Mucosa of descending colon (tissue), 3 donors: ENCODE data around the gene NUP62. TPM values are rescaled to one million over a fixed set of nuclear protein-coding genes. Genes with fewer than 3 reads are reported as not detected.

Source experiments
- ATAC-seq: fragments of 200-7000 bp; cut with Tn5 transposase; one replicate; pipeline ENCODE4 v1.9.1; 2020; ENCODE audit warnings: mild to moderate bottlenecking, moderate library complexity
- DNase-seq, 3 donors: peaks; one replicate each; pipeline ENCODE4 v3.0.0-alpha.2; 2020
- H3K36me3 ChIP-seq: fragments of 200-600 bp; one replicate; pipeline ENCODE4 v1.8.0; 2021; ENCODE audit warnings: low read depth, mild to moderate bottlenecking
- H3K4me1 ChIP-seq: fragments of 200-600 bp; one replicate; pipeline ENCODE4 v1.8.0; 2021; ENCODE audit warnings: low read depth, mild to moderate bottlenecking
- H3K4me3 ChIP-seq: fragments of 200-600 bp; one replicate; pipeline ENCODE4 v1.8.0; 2021; ENCODE audit warnings: mild to moderate bottlenecking
- H3K9me3 ChIP-seq: fragments of 200-600 bp; one replicate; pipeline ENCODE4 v1.8.0; 2021; ENCODE audit warnings: mild to moderate bottlenecking
- CTCF ChIP-seq: fragments of 200-600 bp; IDR thresholded peaks from one replicate; pipeline ENCODE4 v1.8.0; 2022; ENCODE audit warnings: antibody characterized with exemption, mild to moderate bottlenecking
- intact Hi-C, 2 donors: fragments of 100-400 bp; cut with DNase I in 1 of 2; cut with micrococcal nuclease in 1 of 2; formaldehyde crosslinking; loops; one replicate each; pipeline versions ENCODE4 v1.11.0 to v1.11.1; 2022; cut with DNase I, micrococcal nuclease
- total RNA-seq, 3 donors: library from RNA; stranded (reverse); fragmentation: NEBNext Ultra II Directional in 2 of 3; extraction: Animal tissue kit (Norgen Biotek cat#: 25700) in 2 of 3; gene quantifications; one replicate each; pipeline versions ENCODE4 v1.2.1 to v1.2.4, GENCODE V29; 2021 to 2023
- donor health status: DM: no; HTN: no; CAD: no; lungs with moderate emphysema.
- donor health status: DM: no; HTN: no; CAD: no.
- donor health status: DM: no; HTN: yes; CAD: no.

Gene NUP62
- total RNA-seq, 3 donors from 2014 or later: 34.1 to 41.0 (median 40.9) TPM

GRCh38 chr19:49906879-49907564 lies 22.3 kb downstream of the NUP62 start:
- Histone ChIP-seq H3K4me1 (no peaks in the 10 kb centered on the region), H3K9me3 (no peaks in the 10 kb centered on the region), H3K4me3 (no peak overlapping the region), H3K36me3 (no peaks in the 10 kb centered on the region)
- no peak for DNase-seq
- intact Hi-C loops: no loop called here
- no peak for ATAC-seq
- TF ChIP-seq CTCF: no peak

GRCh38 chr19:49904136-49904535 lies 25.2 kb downstream of the NUP62 start:
- no peak for TF ChIP-seq CTCF
- H3K36me3 ChIP-seq: no peaks in the 10 kb centered on the region
- DNase-seq: no peak
- no peaks in the 10 kb centered on the region for H3K9me3 ChIP-seq
- no peaks in the 10 kb centered on the region for H3K4me1 ChIP-seq
- no peak overlapping the region for H3K4me3 ChIP-seq
- ATAC-seq: no peak
- intact Hi-C loops: no loop called here

GRCh38 chr19:49896863-49897621 lies 32.3 kb downstream of the NUP62 start, which contains the start of gene IL4I1:
Gene IL4I1 (minus strand): TSS chr19:49896887. CDS start chr19:49896160, 727 bp downstream.
- DNase-seq (peak in 1 of 3 donors; percentile 51), ATAC-seq (peak; percentile 63)
- Histone ChIP-seq H3K9me3 (no peaks in the 10 kb centered on the region), H3K4me3 (no peak within 1 kb of the TSS), H3K36me3 (no peaks in the 10 kb centered on the region), H3K4me1 (peaks cover 2% of the 10 kb centered on the region)
- no peak for TF ChIP-seq CTCF
- intact Hi-C loops: no loop called here

- intact Hi-C loops: no loop called here
- ATAC-seq (no peak), DNase-seq (no peak)
- Histone ChIP-seq H3K4me3 (no peak overlapping the region), H3K36me3 (no peaks in the 10 kb centered on the region), H3K9me3 (no peaks in the 10 kb centered on the region), H3K4me1 (peaks cover 2% of the 10 kb centered on the region)
- no peak for TF ChIP-seq CTCF
Observed at GRCh38 chr19:49895566-49896297, 33.6 kb downstream of the NUP62 start.

GRCh38 chr19:49894879-49895565 lies 34.3 kb downstream of the NUP62 start:
- Histone ChIP-seq H3K9me3 (no peaks in the 10 kb centered on the region), H3K36me3 (no peaks in the 10 kb centered on the region), H3K4me1 (peaks cover 7% of the 10 kb centered on the region), H3K4me3 (no peak overlapping the region)
- DNase-seq (no peak), ATAC-seq (no peak)
- intact Hi-C loops: no loop called here
- no peak for TF ChIP-seq CTCF
